ENCODE results near the gene PON2. TPM values are rescaled to one million over a fixed set of nuclear protein-coding genes. Genes with fewer than 3 reads are reported as not detected.

Gene PON2
- total and polyA plus RNA-seq, 2 of the 13 experiments (the other 11 are each of a cell fraction or from before 2014, with no cell fraction given) = 202 to 217 TPM

DNA sequence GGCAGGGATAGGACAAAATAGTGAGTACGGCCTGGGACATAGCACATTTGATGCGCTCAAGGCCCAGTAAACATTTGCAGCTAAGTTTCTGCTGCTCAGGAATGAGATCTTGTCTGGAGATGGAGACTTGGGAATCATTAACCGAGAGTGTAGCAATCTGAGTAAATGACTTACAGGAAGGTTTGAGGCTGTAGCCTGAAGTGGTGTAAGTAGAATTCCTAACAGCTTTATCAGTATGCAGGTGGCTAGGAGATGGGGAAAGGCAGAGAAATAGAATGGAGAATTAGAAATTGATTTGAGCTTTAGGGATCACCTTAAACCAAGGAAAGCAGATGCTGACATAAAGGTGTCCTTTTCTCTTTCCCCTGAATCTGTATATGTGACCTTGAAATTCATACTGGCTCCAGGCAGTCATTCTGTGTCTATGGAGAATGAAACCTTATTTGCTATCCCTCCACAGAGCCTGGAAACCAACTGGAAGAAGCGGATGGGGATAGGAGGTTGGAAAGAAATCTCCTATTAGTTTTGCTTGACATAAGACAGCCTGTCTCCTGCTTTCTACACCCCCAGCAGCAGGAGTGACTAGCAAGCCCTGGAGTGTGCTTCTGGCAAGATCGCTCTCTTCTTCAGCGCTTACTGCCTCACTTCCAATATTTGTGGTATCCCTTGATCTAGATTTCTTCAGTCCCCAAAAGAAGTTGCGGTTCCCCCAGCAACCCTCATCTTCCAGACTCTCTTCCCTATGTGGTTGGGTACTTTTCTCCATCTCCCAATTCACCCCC lies 6.4 kb upstream of the PON2 start:
- H4K20me1 ChIP-seq (ENCODE audit: insufficient read depth, low read length) = no peaks in the 10 kb centered on the region; the same call in 1 of the 2 replicates
- DNase-seq (ENCODE audit: low spot score) (peak; percentile 93), ATAC-seq (peak; percentile 92), FAIRE-seq (peak; percentile 78)
- in situ Hi-C loops (cut with HindIII; ENCODE audit: extremely low pct_ligation_motif_present, low pct_unique_long_range_greater_than_20kb) = loop anchor here (5.0 kb wide), 1 partner anchor 36 kb away; no protein-coding TSS in a partner anchor
- H3K4me3 ChIP-seq (replicated peaks in 1 of 3; ENCODE audit: insufficient read depth in 1 of 3, low read depth in 2 of 3, low read length in 3 of 3) = peak overlapping the region in 2 of 3 experiments; percentile 14 to 35; a peak in 2 of 6 replicates
- CTCF ChIA-PET (ENCODE audit: low intra/inter-chr PET ratio, low total read pairs) = interaction anchor here (1.0 kb wide), 1 partner anchor 38 kb away, joined by 3 read pairs; no protein-coding TSS in a partner anchor
- POLR2A ChIA-PET = interaction anchor here (0.8 to 2.1 kb wide), 13 partner anchors 9 to 118 kb away, joined by 3 to 19 read pairs (median 3); partner anchors contain the start of gene PON3
- intact Hi-C loops (cut with micrococcal nuclease; ENCODE audit: unreplicated experiment) = loop anchor here (2.0 kb wide), 2 partner anchors 30 to 44 kb away; partner anchors contain the start of gene PON3
- peak overlapping the region; percentile 74 for H3K27ac ChIP-seq (ENCODE audit: extremely low read length, insufficient read depth, low read length)
- H3K36me3 ChIP-seq (replicated peaks in 1 of 2; ENCODE audit: control insufficient read depth in 1 of 2, insufficient read depth in 2 of 2, low read length in 2 of 2) = no peaks in the 10 kb centered on the region
- H3K9me3 ChIP-seq (ENCODE audit: low read length) = no peaks in the 10 kb centered on the region
- no peaks in the 10 kb centered on the region for H3K27me3 ChIP-seq (ENCODE audit: control insufficient read depth in 1 of 2, insufficient read depth in 2 of 2, low read length in 2 of 2)
- H3K4me2 ChIP-seq (ENCODE audit: low read depth, low read length) = peak overlapping the region; percentile 71
- H3K4me1 ChIP-seq (ENCODE audit: insufficient read depth, low read length) = peaks cover 89% of the 10 kb centered on the region
- H2AFZ ChIP-seq (ENCODE audit: low read length) = no peak overlapping the region
- TSS peak; percentile 66 for BruUV-seq (replicated peaks)
- peak overlapping the region; percentile 26; the same call in 1 of the 2 replicates for H3K9ac ChIP-seq (ENCODE audit: insufficient read depth, low read depth, low read length)
- WGBS (ENCODE audit: low lambda C conversion rate) = 27% methylated on average over 7 of the region's 7 CpGs
- H3K79me2 ChIP-seq (ENCODE audit: insufficient read depth, low read length) = no peaks in the 10 kb centered on the region
- TF ChIP-seq ZGPAT (CRISPR knock-in tag; IDR thresholded peaks at IDR 0.05) (peak; percentile 31; the same call in 1 of the 2 replicates), MIER3 (CRISPR knock-in tag; IDR thresholded peaks at IDR 0.05; ENCODE audit: borderline replicate concordance) (peak; percentile 49; the same call in 1 of the 2 replicates), ZFP1 (CRISPR knock-in tag; IDR thresholded peaks at IDR 0.05) (no peak; the same call in 1 of the 2 replicates), ZNF850 (CRISPR knock-in tag; conservative IDR thresholded peaks at IDR 0.05) (no peak), SNAPC5 (CRISPR knock-in tag; IDR thresholded peaks at IDR 0.05; ENCODE audit: borderline replicate concordance) (no peak), TRIM22 (IDR thresholded peaks at IDR 0.05) (no peak), KDM6A (CRISPR knock-in tag; IDR thresholded peaks at IDR 0.05; ENCODE audit: low read depth) (peak; percentile 73; the same call in 1 of the 2 replicates), EHMT2 (IDR thresholded peaks at IDR 0.05; ENCODE audit: borderline replicate concordance, low read depth, low read length) (no peak), NFYB (CRISPR knock-in tag; IDR thresholded peaks at IDR 0.05) (no peak), HNRNPUL1 (IDR thresholded peaks at IDR 0.05; ENCODE audit: low read depth, low read length) (0 out of 2 replicates have a peak, but pooled peaks have one; percentile 50), ZFY (CRISPR knock-in tag; IDR thresholded peaks at IDR 0.05) (peak; percentile 47; the same call in 1 of the 2 replicates), GATAD2A (CRISPR knock-in tag; IDR thresholded peaks at IDR 0.05) (peak; percentile 84), TOE1 (CRISPR knock-in tag; IDR thresholded peaks at IDR 0.05) (no peak), PATZ1 (CRISPR knock-in tag; IDR thresholded peaks at IDR 0.05) (0 out of 2 replicates have a peak, but pooled peaks have one; percentile 18)
- TF ChIP-seq, protein P1, sequence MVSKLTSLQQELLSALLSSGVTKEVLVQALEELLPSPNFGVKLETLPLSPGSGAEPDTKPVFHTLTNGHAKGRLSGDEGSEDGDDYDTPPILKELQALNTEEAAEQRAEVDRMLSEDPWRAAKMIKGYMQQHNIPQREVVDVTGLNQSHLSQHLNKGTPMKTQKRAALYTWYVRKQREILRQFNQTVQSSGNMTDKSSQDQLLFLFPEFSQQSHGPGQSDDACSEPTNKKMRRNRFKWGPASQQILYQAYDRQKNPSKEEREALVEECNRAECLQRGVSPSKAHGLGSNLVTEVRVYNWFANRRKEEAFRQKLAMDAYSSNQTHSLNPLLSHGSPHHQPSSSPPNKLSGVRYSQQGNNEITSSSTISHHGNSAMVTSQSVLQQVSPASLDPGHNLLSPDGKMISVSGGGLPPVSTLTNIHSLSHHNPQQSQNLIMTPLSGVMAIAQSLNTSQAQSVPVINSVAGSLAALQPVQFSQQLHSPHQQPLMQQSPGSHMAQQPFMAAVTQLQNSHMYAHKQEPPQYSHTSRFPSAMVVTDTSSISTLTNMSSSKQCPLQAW (CRISPR knock-in tag; IDR thresholded peaks at IDR 0.05) = peak; percentile 78
- TF ChIP-seq, protein P2, sequence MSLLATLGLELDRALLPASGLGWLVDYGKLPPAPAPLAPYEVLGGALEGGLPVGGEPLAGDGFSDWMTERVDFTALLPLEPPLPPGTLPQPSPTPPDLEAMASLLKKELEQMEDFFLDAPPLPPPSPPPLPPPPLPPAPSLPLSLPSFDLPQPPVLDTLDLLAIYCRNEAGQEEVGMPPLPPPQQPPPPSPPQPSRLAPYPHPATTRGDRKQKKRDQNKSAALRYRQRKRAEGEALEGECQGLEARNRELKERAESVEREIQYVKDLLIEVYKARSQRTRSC (CRISPR knock-in tag; IDR thresholded peaks at IDR 0.05; ENCODE audit: low read depth) = no peak

Data from HepG2 (cell line).